Sigmoid colon (tissue), 7 donors: ENCODE results near the gene BCHE. TPM values are rescaled to one million over a fixed set of nuclear protein-coding genes. Genes with fewer than 3 reads are reported as not detected.

Source experiments
- DNase-seq: peaks from one replicate; pipeline ENCODE4 v3.0.0-alpha.2; 2019
- H3K27ac ChIP-seq, 4 donors: fragments of 200-600 bp; sonication (generic); one replicate each; pipeline ENCODE4 v1.5.1; 2016 to 2019; ENCODE audit warnings: mild to moderate bottlenecking in 1 of 4
- H3K27me3 ChIP-seq, 3 donors: fragments of 200-600 bp; sonication (generic); one replicate each; pipeline ENCODE4 v1.5.1; 2019; ENCODE audit warnings: mild to moderate bottlenecking in 1 of 3
- H3K36me3 ChIP-seq, 4 donors: fragments of 200-600 bp; sonication (generic); one replicate each; pipeline ENCODE4 v1.5.1; 2016 to 2019
- H3K4me1 ChIP-seq, 4 donors: fragments of 200-600 bp; sonication (generic); one replicate each; pipeline ENCODE4 v1.5.1; 2017 to 2019
- H3K4me3 ChIP-seq, 4 donors: fragments of 200-600 bp; sonication (generic); one replicate each; pipeline ENCODE4 v1.5.1; 2017 to 2019; ENCODE audit warnings: mild to moderate bottlenecking in 2 of 4, moderate library complexity in 1 of 4
- H3K9me3 ChIP-seq, 4 donors: fragments of 200-600 bp in 3 of 4; sonication (generic) in 3 of 4; one replicate each; pipeline versions ENCODE4 v1.5.1 to v1.6.1; 2013 to 2019
- EP300 ChIP-seq, 4 donors: sonication (generic); formaldehyde crosslinking; IDR thresholded peaks; one replicate each; pipeline ENCODE4 v1.6.1; 2017; ENCODE audit warnings: antibody characterized with exemption in 4 of 4
- POLR2A ChIP-seq, 2 donors: fragments of 450-650 bp; IDR thresholded peaks; one replicate each; pipeline ENCODE4 v1.6.1; 2016; ENCODE audit warnings: antibody characterized with exemption in 2 of 2, mild to moderate bottlenecking in 2 of 2, moderate library complexity in 2 of 2
- POLR2AphosphoS5 ChIP-seq, 4 donors: sonication (generic); formaldehyde crosslinking; IDR thresholded peaks; one replicate each; pipeline ENCODE4 v1.6.1; 2017; ENCODE audit warnings: antibody characterized with exemption in 4 of 4
- WGBS, 2 donors: extraction: QIAGEN DNeasy Blood & Tissue Kit; methylation state at CpG; one replicate each; pipeline ENCODE4 v1.1.7; 2013; 5-methylcytosine and 5-hydroxymethylcytosine counted together
- intact Hi-C: fragments of 100-400 bp; cut with DNase I; formaldehyde crosslinking; loops from one replicate; pipeline ENCODE4 v1.15.1; 2023
- polyA plus RNA-seq, 3 donors: library from polyadenylated mRNA; stranded (reverse); fragments of 200-250 nt; gene quantifications; one replicate each; pipeline ENCODE4 v1.2.3, GENCODE V29; 2013
- total RNA-seq, 4 donors: library from RNA; depleted of rRNA; stranded (reverse); fragments of >200 nt; gene quantifications; one replicate each; pipeline ENCODE4 v1.1.0, GENCODE V29; 2016
- TF ChIP-seq, protein P1 (sequence below), 4 experiments: fragments of 450-650 bp in 3 of 4; fragments of 200-600 bp in 1 of 4; IDR thresholded peaks; one replicate each; pipeline ENCODE4 v1.5.1; 2016 to 2019; ENCODE audit warnings: antibody characterized with exemption in 4 of 4, mild to moderate bottlenecking in 3 of 4, moderate library complexity in 2 of 4
- donor health status: healthy with polysubstance abuse.
- donor health status: Bipolar disorder and iron deficiency.
- donor health status: healthy.

The BCHE gene
- total and polyA plus RNA-seq, 7 donors: 0.23 to 88.1 (median 34.9) TPM

DNA sequence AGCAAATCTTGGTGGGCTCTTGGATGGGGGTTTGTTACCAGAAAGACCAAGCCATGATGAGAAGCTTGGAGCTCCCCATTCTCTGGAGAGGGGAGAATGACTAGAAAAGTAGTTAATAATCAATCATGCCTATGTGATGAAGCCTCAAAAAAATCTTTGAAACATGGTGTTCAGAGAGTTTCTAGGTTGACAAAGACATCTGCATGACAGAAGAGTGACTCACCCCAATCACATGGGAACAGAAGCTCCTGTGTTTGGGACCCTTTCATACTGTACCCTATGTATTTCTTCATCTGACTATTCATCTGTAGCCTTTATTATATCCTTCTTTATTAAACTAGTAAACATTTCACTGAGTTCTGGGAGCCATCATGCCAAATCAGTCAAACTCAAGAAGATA is 87.4 kb downstream of the BCHE start:
- intact Hi-C loops: loop anchor here (10.0 kb wide), 1 partner anchor 105 kb away; no protein-coding TSS in a partner anchor
- Histone ChIP-seq H3K27me3 (no peaks in the 10 kb centered on the region), H3K9me3 (no peaks in the 10 kb centered on the region), H3K4me3 (no peak overlapping the region), H3K27ac (peak overlapping the region in 3 of 4 donors; percentile 48 to 74 (median 50)), H3K36me3 (no peaks in the 10 kb centered on the region), H3K4me1 (peaks cover 0 to 34% (median 10%) of the 10 kb centered on the region in 4 donors)
- no peak for DNase-seq
- TF ChIP-seq POLR2AphosphoS5 (IDR thresholded peaks at IDR 0.05) (no peak), POLR2A (IDR thresholded peaks at IDR 0.05) (no peak), EP300 (IDR thresholded peaks at IDR 0.05) (no peak)
- TF ChIP-seq, protein P1, sequence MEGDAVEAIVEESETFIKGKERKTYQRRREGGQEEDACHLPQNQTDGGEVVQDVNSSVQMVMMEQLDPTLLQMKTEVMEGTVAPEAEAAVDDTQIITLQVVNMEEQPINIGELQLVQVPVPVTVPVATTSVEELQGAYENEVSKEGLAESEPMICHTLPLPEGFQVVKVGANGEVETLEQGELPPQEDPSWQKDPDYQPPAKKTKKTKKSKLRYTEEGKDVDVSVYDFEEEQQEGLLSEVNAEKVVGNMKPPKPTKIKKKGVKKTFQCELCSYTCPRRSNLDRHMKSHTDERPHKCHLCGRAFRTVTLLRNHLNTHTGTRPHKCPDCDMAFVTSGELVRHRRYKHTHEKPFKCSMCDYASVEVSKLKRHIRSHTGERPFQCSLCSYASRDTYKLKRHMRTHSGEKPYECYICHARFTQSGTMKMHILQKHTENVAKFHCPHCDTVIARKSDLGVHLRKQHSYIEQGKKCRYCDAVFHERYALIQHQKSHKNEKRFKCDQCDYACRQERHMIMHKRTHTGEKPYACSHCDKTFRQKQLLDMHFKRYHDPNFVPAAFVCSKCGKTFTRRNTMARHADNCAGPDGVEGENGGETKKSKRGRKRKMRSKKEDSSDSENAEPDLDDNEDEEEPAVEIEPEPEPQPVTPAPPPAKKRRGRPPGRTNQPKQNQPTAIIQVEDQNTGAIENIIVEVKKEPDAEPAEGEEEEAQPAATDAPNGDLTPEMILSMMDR (IDR thresholded peaks at IDR 0.05): no peak

DNA sequence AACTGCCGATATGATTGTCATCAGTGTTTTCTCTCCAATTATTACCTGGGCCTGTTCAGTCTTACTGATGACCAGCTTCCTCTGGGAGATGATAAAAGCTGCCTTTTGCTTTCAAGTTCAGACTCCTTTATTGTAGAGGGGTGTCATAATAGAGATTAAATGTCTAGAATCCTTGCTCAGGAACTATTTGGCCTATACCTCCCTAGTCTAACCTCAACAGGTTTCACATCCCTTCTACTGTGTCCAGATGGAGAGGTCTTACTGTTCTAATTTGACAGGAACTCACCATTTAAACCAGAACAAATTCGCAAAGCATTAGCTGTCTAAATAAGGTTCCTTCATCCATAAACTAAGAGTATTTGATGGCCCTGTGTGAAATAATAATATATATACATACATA is 88.0 kb downstream of the BCHE start:
- 89 to 93% methylated on average over 2 of the region's 2 CpGs for WGBS, 2 donors
- intact Hi-C loops: loop anchor here (10.0 kb wide), 1 partner anchor 104 kb away; no protein-coding TSS in a partner anchor

DNA sequence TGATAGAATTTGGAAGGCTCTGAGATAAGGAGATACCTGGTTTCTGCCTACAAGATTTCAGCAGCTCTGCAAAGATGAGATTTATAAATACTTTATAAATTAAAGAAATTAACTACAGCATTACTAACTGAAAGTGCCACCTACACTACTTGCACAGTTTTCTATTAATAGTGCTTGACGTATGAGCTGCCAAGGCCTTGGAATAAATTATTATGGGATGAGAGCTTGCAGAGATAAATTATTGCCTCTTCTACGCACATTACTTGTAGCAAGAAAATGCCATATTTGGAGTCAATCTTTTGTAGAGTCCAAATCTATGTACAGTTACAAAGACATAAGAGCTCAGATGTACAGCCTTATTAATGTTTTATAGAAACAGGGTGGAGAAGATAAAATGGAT is 89.1 kb downstream of the BCHE start:
- no peaks in the 10 kb centered on the region for H3K27me3 ChIP-seq
- H3K27ac ChIP-seq: peak overlapping the region in 3 of 4 donors; percentile 48 to 74 (median 50)
- H3K9me3 ChIP-seq: no peaks in the 10 kb centered on the region
- TF ChIP-seq POLR2AphosphoS5 (IDR thresholded peaks at IDR 0.05): peak; percentile 49 to 78 (median 72)
- TF ChIP-seq, protein P1 (IDR thresholded peaks at IDR 0.05): no peak
- no peak for TF ChIP-seq POLR2A (IDR thresholded peaks at IDR 0.05)
- TF ChIP-seq EP300 (IDR thresholded peaks at IDR 0.05): peak; percentile 64 to 89 (median 75)
- H3K36me3 ChIP-seq: no peaks in the 10 kb centered on the region
- H3K4me3 ChIP-seq: no peak overlapping the region
- DNase-seq: no peak
- 71 to 88% methylated on average over 2 of the region's 2 CpGs for WGBS, 2 donors
- intact Hi-C loops: loop anchor here (10.0 kb wide), 1 partner anchor 103 kb away; no protein-coding TSS in a partner anchor
- peaks cover 0 to 17% (median 2%) of the 10 kb centered on the region in 4 donors for H3K4me1 ChIP-seq

More for the DNA sequence above, 88.0 kb downstream of the BCHE start:
- no peaks in the 10 kb centered on the region for H3K9me3 ChIP-seq
- H3K4me1 ChIP-seq: peaks cover 0 to 28% (median 10%) of the 10 kb centered on the region in 4 donors
- no peak overlapping the region for H3K4me3 ChIP-seq
- DNase-seq: no peak
- no peaks in the 10 kb centered on the region for H3K36me3 ChIP-seq
- no peaks in the 10 kb centered on the region for H3K27me3 ChIP-seq
- peak overlapping the region in 3 of 4 donors; percentile 48 to 74 (median 50) for H3K27ac ChIP-seq
- no peak for TF ChIP-seq POLR2AphosphoS5 (IDR thresholded peaks at IDR 0.05)
- TF ChIP-seq, protein P1 (IDR thresholded peaks at IDR 0.05): no peak
- TF ChIP-seq POLR2A (IDR thresholded peaks at IDR 0.05): no peak
- TF ChIP-seq EP300 (IDR thresholded peaks at IDR 0.05): no peak

DNA sequence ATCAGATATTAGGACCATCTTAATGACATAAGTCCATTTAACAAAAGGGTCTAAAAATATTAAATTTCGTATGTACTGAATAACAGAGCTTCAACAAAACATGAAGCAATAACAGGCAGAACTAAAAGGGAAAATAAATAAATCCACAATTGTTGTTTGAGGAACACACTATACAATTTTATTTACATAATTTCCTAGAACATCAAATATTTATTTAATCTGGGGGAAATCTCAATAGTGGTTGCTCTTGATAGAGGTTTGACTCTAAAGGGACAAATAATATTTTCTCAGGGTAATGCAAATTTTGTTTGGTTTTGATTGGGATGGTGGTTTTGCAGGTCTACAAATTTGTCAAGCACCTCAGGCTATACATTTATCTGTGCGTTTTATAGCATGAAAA is 90.3 kb downstream of the BCHE start:
- no peak overlapping the region for H3K27ac ChIP-seq
- no peaks in the 10 kb centered on the region for H3K36me3 ChIP-seq
- H3K9me3 ChIP-seq: no peaks in the 10 kb centered on the region
- peaks cover 0 to 10% (median 2%) of the 10 kb centered on the region in 4 donors for H3K4me1 ChIP-seq
- no peak for DNase-seq
- TF ChIP-seq POLR2A (IDR thresholded peaks at IDR 0.05) (no peak), EP300 (IDR thresholded peaks at IDR 0.05) (no peak), POLR2AphosphoS5 (IDR thresholded peaks at IDR 0.05) (no peak)
- TF ChIP-seq, protein P1 (IDR thresholded peaks at IDR 0.05): no peak
- H3K4me3 ChIP-seq: no peak overlapping the region
- no peaks in the 10 kb centered on the region for H3K27me3 ChIP-seq
- 57 to 58% methylated on average over 2 of the region's 2 CpGs for WGBS, 2 donors
- intact Hi-C loops: loop anchor here (10.0 kb wide), 1 partner anchor 102 kb away; no protein-coding TSS in a partner anchor

DNA sequence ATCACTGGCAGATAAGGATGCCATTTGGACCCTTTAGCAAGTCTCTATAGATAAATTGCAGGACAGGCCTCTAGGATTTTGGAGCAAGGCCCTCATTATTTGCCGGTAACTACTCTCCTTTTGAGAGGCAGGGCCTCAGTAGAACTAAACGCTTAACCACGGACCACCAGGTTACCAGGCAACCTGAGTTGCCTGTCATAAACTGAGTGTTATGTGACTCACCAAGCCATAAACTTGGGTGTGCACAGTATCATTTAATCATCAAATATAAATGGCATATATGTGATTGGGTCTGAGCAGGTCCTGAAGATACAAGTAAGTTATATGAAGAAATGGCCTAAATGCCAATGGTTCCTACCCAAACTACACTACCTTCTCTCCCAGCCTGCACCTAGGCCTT is 93.2 kb downstream of the BCHE start:
- H3K4me1 ChIP-seq: peaks cover 0 to 10% (median 2%) of the 10 kb centered on the region in 4 donors
- no peak overlapping the region for H3K27ac ChIP-seq
- no peaks in the 10 kb centered on the region for H3K36me3 ChIP-seq
- DNase-seq: no peak
- intact Hi-C loops: loop anchor here (10.0 kb wide), 1 partner anchor 99 kb away; no protein-coding TSS in a partner anchor
- TF ChIP-seq POLR2A (IDR thresholded peaks at IDR 0.05): no peak
- TF ChIP-seq POLR2AphosphoS5 (IDR thresholded peaks at IDR 0.05): no peak
- no peak for TF ChIP-seq EP300 (IDR thresholded peaks at IDR 0.05)
- TF ChIP-seq, protein P1 (IDR thresholded peaks at IDR 0.05): no peak
- H3K9me3 ChIP-seq: no peaks in the 10 kb centered on the region
- no peak overlapping the region for H3K4me3 ChIP-seq
- WGBS, 2 donors: 34 to 72% methylated on average over 3 of the region's 3 CpGs
- no peaks in the 10 kb centered on the region for H3K27me3 ChIP-seq
